Transverse colon (tissue), 4 donors: Measurements from ENCODE around the gene SLC16A1.

ENCODE experiments used
- POLR2AphosphoS5 ChIP-seq, 3 donors: sonication (generic); formaldehyde crosslinking; IDR thresholded peaks; one replicate each; pipeline ENCODE4 v1.6.1; 2016; ENCODE audit warnings: antibody characterized with exemption in 3 of 3
- TF ChIP-seq, protein P1 (sequence below), 5 experiments: fragments of 200-600 bp in 3 of 5; fragments of 450-650 bp in 2 of 5; sonication (generic) in 3 of 5; IDR thresholded peaks; 1 replicate in 2 of 5; 2 replicates in 3 of 5; pipeline ENCODE4 v1.5.1; 2016 to 2017; ENCODE audit warnings: antibody characterized with exemption in 5 of 5, inconsistent platforms in 3 of 5, mild to moderate bottlenecking in 2 of 5, moderate library complexity in 1 of 5

DNA sequence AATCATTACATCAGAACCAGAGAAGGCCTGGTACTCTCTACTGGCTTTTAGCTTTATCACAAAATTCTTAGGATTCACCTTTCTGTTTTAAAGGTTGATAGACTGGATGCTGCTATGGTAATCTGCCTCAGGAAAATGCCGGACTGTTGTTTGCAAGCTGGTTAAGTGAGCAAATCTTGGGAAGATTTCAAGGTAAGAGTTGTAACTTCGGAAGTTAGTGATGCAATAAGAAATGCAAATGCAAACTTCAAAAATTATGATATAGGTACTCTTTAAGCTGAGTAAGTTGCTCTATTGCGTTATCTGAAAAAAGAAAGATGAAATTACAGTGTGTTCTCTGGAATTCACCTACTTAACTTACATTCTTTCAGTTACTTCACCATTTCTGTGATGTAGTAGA, 4.4 kb upstream of the SLC16A1 start:
- TF ChIP-seq, protein P1, sequence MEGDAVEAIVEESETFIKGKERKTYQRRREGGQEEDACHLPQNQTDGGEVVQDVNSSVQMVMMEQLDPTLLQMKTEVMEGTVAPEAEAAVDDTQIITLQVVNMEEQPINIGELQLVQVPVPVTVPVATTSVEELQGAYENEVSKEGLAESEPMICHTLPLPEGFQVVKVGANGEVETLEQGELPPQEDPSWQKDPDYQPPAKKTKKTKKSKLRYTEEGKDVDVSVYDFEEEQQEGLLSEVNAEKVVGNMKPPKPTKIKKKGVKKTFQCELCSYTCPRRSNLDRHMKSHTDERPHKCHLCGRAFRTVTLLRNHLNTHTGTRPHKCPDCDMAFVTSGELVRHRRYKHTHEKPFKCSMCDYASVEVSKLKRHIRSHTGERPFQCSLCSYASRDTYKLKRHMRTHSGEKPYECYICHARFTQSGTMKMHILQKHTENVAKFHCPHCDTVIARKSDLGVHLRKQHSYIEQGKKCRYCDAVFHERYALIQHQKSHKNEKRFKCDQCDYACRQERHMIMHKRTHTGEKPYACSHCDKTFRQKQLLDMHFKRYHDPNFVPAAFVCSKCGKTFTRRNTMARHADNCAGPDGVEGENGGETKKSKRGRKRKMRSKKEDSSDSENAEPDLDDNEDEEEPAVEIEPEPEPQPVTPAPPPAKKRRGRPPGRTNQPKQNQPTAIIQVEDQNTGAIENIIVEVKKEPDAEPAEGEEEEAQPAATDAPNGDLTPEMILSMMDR (IDR thresholded peaks at IDR 0.05), result no peak
- no peak for TF ChIP-seq POLR2AphosphoS5 (IDR thresholded peaks at IDR 0.05)
